Endometrium (tissue), 2 donors: Measurements from ENCODE around the gene RRP12.

Experiments
- FAIRE-seq: peaks from 2 replicates; lab custom pipeline; 2012; peaks lifted over from hg19 to GRCh38; lab: Jason Lieb, UNC
- donor health status: control.
- donor health status: control.

RRP12 gene

DNA sequence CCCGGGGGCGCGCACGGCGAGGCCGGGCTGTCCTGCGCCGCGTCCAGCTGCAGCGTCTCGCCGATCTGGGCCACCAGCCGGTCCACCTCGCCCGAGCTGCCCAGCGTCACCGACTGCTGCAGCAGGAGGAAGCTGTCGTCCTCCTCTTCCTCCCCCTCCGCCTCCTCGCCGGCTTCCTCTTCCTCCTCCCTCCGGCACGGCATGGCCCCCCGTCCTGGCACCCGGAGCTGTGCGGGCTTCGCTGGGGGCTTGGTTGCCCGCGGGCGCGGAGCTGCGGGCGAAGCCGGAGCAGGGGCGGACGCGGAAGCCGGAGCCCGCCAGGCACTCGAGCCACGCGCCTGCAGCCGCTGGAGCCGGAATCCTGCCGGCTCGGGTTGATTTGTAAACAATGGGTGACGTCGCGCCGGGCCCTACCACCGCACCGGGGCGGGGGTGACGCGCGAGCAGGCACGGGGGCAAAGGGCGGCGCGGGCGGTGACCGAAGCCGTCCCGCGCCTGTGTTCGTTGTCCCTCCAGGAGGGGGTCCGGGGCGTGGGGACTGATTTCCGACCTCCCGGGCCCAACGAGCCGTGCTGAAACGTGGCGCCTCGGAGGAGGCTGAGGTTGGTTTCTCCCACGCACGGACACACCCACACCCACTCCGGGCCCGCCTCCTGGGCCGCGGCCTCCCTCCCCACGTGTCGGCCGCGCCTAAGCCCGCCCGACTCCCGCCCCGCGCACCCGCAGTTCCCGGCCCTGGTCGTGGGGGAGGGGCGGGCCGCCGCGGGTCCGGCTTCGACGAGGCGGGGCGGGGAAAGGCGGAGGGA is 66.6 kb downstream of the RRP12 start, which contains the start of gene FRAT2:
TSS of gene FRAT2 (minus strand) at position 360 of the 806 bp plus-strand sequence. CDS start at position 203, 157 bp downstream.
- no peak for FAIRE-seq

DNA sequence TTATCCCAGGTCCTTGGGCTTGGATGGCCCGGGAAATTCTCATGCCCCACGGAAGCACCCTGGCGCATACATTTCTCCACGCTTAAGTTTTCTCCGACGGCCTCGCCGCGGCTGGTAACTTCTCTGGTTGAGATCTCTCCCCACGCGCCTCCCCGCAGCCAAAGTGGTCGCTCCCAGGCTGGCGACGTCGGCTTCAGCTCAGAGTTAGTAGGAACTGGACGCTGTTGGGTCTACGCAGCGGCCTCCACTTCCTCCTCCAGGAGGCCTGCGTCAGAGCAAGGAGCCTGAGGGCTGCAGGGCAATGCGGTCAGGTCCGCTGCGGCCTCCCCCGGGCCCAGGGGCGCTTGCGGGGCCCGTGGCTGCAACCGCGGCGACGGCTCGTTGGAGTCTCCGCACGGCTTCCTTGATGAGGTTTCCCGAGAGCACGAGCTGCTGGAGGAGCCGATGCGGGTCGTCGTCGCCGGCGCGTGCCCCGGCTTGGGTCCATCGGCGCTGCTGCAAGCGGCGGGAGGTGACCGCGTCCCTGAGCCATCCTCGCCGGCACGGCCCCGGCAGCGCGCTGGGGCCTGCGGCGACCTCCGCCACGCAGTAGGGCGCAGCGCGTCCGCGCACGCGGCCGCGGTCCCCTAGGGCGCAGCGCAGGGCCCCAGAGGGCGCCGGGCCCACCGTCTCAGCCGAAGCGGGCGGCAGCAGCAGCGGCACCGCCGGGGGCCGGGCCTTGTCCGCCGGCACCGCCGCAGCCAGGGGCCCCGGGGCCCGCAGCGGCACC is 67.4 kb downstream of the RRP12 start:
- FAIRE-seq, result no peak

DNA sequence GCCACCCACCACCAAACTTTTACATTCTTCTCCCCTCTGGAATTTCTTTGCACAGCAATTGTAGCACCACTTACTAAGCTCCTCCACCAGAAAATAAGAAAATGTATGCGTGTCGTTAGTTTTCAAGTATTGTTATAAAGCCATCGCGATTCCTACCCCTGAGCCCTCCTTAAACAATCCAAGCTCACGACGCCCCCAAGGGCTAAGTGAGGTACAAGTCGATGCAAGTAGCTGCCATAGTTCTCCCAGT is 67.9 kb downstream of the RRP12 start:
- no peak for FAIRE-seq

DNA sequence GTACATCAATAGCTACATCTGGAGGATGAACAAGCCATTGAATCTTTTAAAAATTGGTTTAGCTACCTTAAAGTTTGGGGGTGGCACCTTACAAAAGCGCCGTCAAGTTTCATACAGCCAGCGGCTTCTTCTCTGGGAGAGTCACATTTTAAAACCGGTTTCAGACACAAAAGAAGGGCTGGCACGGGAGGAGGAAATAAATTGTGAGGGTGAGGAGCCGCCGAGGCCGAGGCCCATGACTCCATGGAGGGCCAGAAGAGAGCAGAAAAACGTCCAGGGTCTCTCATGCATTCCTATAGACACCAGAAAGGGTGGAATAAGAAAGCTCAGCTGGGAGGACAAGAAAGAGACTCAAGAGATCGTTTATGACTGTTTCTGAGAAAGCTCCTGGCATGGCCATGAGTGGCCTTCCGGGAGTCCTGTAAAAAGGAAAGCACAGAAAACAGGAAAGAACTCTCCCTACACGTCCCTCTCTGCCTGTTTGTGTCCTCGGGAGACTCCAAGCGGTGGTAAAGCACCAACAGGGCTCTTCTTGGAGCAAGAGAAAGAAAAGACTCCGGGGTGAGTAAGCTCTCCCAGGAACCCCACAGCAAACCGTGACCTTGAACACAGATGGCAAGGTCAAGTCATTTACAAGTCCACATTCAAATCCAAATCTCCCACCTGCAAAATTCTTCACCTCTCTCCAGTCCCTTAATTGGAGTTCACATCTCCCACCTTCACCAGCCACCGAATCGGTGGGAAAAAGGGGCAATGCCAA is 68.4 kb downstream of the RRP12 start:
- no peak for FAIRE-seq

DNA sequence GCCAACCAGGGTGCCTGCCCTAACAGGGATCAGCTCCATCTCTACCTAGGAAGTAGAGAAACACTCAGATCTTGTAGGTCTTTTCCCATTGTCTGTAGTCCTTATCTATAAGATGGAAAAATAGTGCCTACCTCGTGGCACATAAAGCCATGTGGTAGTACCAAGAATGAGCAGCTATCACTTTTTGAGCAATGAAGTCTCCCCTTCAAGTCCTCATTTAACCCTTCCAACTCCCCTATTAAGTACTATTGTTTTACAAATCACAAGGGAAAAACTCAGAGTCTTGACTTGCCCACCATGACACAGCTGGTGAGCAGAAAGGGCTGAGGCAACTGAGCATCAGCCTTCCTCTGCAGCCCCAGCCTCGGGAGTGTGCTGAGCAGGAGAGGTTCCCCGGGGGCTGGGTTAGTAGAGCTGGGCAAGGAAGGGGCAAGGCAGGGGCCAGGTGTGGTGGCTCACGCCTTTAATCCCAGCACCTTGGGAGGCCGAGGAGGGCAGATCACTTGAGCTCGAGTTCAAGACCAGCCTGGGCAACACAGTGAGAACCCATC is 69.9 kb downstream of the RRP12 start:
- no peak for FAIRE-seq

DNA sequence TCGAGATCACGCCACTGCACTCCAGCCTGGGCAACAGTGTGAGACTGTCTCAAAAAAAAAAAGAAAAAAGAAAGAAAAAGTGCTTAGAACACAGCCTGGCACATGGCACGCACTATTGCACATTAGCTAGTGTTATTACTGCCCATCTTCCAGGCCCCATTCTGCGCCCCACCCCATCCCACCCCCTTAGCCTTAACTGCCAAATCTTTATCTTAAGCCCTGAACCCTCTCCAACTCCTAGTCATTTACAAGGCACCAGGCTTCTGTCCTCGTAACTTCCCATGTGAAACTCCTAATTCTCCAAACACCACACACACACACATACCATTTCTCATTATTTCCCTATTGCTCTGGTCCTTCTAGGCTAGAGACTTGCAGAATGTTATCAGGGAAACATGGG is 71.4 kb downstream of the RRP12 start:
- FAIRE-seq, result no peak

DNA sequence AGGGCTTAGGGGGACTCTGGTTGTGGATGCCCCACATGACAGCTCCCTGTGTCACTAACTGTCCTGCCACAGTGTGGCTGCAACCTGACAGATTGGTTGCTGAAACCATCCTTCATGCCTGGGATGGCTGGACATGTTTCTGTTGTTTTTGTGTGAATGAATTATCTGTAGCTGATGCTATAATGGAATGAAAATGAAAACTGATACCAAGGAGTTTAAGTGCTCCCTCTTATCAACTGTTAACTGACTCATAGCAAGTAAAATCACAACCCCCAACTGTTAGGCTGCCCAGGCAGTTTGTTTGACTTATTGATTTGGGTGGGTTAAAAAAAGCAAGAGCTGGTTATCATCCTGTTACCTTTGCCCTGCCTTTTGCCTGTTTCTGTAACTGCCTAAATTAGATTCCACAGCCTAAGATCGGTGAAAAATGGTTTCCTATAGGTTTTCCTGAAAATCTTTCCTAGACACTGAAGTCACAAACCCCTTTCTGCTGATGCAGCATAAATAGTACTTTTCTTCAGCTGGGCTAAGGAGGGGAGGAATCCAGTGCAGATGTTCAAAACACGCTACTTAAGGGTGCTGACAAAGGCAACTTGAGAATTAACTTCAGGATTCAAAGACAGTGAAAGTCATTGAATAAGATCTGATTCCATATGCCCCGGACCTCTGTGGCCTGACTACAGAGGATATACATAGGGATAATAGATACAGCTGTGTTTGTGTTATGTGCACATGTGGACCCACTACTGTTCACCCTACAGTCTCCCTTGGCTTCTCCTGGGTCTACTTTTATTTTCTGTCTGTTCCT is 72.3 kb downstream of the RRP12 start:
- FAIRE-seq, result no peak

DNA sequence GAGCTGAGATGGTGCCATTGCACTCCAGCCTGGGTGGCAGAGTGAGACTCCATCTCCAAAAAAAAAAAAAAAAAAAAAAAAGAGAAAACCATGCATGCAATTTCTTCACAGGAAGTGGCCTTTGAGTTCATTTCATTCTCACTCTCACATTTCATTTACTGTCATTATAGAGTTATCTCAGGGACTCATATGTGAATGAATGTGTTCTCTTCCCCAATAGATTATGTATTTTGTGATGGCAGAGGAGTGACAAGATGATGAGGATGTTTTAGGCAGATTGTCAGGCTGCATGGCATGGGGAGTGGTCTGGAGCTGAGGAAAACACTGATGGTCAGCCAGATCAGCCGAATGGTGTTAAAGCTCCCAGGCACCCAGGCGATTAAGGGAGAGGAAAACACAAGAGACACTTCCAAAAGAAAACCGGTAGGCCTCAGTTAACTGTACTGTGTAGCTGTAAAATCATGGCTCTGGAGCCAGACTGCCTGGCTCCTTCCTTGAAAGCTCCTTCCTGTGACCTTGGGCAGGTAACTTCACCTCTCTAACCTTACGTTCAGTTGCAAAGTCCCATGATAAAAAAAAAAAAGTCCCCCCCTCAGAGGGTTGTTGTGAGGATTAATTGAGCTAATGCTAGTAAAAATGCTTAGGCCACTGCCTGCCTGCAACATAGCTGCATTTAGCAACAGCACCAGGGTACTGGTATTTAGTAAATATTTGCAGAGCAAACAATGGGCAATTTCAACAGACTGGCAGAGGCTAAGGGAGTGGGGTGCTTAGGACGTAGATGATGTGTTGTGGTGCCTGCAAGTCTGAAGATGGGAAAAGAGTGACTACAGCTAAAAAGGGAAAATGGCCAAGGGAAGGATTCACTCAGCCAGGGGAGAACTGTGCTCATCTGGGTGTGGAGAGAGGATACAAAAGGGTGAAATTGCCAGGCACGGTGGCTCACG is 73.5 kb downstream of the RRP12 start:
- FAIRE-seq, result no peak

DNA sequence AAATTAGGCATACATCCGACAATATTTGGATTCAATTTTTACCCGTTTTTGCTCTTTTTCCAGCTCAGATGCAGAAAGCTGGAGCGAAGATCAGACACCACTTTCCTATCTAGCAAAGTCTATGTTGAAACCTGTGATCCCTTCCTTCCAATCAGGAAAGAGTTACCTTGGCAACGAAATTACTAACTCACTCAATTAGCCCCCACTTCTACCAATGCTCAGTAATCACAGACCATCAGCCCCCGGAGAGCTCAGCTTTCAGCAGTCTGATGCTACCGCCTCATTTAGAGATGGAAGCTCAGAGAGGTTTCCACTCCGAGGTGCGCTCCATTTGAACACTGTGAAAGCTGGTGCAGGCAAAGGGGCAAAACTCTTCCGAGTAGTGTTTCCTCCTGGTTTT is 75.4 kb downstream of the RRP12 start:
- no peak for FAIRE-seq

DNA sequence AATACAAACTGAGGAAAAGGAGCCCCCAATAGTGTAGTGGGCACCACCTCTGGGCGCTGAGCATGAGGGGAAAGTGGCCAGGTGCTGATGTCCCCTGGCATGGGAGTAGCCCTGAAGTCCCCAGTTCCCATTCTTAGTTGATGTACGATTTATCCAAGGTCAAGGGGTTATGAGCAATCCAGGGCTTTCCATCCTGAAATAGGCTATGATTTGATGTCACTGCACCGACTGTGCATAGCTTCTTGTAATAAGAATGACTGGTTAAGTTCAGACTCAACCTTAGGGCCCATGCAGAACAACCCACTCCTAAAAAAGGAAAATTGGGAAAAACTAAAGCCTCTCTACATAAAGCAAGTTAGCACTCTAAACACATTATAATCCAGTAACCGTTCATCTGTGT is 77.6 kb downstream of the RRP12 start:
- FAIRE-seq, result no peak

DNA sequence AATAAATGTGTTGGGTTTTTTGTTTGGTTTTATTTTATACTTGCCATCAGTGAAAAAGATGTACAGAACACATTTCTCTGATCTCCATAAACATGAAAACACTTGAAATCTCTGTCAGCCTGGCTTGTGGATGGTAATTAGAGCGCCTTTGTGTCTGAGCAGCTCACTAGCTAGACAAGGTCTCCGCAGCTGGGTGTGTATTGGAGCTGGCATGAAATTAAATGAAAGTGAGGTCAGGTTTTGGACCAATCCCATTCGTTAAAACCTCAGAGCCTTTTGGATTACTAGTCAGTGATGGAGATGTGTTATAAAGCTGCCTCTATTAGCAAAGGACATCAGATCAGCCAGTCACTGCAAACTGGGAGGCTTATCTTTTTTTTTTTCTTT is 79.3 kb downstream of the RRP12 start:
- FAIRE-seq, result no peak

DNA sequence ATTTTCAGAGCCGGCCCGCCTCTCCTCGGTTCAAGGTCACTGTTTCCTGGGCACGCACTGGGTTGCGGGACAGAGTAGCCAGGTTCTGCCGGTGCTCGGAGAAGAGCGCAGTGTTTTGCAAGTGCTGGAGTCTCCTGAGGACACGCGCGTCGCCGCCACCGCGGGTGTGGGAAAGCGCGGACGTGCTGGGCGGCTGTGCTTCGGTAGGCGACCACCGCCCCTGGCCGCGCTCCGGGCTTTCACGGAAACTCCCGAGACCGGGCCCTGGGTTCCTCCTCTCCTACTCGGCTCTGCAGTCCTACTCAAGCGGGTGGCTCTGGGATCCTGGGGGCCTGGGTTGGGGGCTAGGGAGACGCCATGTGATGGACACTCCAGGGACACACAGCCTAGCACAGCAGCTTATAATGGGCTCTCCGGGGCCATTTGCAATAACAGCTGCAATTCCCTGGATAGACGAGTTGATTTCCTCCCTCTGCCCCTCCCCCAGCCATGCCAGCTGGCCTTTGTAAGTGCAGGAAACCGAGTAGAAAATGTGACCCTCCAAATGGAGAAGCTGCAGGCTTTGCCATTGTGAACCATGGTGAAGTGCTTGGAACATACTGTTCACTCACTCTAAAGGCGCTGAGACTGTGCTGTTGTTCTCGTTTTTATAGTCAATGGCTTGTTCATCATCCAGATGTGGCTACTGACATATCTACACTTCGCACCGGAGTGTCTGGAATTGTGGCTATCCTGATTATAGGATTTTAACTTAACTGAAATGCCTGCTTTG is 79.9 kb downstream of the RRP12 start:
- FAIRE-seq, result no peak

DNA sequence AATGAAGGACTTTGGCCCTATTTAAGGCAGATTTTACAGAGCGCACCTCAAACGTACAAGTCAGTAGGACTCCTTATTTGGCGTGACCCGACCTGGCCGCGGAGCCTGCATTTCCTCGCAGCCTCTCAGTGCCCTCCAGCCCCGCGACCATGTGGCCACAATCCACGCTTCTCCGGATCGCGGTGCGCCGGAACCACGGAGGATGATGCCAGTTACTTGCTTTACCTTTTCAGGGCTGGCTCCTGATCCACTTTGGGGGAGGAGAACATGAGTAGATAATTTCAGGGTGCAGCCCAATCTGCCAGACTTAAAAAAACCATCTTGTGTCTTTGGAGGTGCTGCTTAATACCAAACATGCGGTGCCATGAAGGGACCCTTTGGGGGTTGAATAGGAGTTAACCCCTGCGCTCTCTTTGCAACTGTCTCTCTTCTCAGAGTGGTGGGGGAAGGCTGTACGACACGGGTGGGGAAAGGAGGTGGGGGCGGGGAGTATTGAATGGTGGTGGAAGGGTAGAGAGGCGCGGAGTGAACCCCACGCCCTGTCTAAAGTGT is 80.6 kb downstream of the RRP12 start:
- no peak for FAIRE-seq

DNA sequence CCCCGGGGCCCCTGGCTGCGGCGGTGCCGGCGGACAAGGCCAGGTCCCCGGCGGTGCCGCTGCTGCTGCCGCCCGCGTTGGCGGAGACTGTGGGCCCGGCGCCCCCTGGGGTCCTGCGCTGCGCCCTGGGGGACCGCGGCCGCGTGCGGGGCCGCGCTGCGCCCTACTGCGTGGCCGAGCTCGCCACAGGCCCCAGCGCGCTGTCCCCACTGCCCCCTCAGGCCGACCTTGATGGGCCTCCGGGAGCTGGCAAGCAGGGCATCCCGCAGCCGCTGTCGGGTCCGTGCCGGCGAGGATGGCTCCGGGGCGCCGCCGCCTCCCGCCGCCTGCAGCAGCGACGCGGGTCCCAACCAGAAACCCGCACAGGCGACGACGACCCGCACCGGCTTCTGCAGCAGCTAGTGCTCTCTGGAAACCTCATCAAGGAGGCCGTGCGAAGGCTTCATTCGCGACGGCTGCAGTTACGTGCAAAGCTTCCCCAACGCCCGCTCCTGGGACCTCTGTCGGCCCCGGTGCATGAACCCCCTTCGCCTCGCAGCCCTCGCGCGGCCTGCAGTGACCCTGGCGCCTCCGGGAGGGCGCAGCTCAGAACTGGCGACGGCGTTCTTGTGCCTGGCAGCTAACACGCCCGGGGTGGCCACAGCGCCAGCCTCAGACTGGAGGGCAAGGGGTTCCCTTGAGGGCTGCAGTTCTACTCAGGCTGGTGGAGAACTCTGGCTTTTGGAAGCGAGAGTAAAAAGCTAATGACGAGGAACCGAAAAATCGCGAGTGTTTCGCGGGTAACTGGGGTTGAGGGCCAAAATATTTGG is 81.3 kb downstream of the RRP12 start:
- no peak for FAIRE-seq

DNA sequence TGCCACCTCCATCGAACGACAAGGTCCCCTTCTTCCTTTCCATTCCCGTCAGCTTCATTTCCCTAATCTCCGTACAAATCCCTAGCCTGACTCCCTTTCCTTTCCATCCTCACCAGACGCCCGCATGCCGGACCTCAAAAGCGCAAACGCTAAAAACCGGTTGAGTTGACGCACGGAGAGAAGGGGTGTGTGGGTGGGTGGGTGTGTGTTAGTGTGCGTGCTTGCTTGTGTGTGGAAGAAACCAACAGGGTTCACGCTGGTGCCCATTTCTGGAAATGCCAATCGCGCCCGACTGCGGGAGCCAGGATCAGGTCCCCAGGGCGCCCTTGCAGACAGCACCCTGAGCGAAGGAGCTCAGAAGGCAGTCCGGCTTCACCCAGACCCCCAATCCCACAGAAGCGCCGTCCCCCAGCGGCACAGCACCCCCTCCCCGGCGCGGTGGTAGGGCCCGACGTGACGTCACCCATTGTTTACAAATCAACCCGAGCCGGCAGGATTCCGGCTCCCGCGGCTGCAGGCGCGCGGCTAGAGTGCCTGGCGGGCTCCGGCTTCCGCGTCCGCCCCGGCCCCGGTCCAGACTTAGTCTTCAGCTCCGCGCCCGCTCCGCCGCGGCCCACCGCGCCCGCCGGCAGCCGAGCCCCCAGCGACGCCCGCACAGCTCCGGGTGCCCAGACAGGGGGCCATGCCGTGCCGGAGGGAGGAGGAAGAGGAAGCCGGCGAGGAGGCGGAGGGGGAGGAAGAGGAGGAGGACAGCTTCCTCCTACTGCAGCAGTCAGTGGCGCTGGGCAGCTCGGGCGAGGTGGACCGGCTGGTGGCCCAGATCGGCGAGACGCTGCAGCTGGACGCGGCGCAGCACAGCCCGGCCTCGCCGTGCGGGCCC is 82.1 kb downstream of the RRP12 start, which contains the start of gene FRAT1:
TSS of gene FRAT1 (plus strand) at position 500 of the 880 bp plus-strand sequence. CDS start at position 683, 183 bp downstream.
- no peak for FAIRE-seq

DNA sequence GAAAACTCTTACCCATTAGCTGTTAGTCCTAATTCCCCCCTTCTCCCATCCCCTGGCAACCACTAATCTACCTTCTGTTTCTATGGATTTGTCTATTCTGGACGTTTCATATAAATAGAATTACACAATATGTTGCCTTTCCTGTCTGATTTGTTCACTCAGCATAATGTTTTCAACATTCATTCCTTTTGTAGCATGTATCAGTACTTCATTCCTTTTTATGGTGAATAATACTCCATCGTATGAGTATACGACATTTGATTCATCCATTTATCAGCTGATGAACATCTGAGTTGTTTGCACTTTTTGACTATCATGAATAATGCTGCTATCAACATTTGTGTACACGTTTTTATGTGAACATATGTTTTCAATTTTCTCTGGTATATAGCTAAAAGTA is 86.5 kb downstream of the RRP12 start:
- FAIRE-seq, result no peak

DNA sequence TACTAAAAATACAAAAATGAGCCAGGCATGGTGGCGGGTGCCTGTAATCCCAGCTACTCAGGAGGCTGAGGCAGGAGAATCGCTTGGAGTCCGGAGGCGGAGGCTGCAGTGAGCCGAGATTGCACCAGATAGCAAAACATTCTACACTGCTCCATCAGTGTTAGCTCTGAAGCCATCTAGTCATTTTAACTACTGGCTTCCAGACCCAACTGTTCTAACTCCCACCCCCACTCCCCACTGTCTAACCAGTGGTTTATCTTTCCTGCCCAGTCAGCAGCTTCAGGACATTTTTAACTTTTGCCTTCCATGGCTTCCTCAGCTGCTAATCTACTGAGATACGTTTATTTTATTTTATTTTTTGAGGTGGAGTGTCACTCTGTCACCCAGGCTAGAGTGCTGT is 88.2 kb downstream of the RRP12 start:
- FAIRE-seq, result no peak
